Thyroid gland (tissue), 4 donors: ENCODE data around the gene KAT6B.

Source experiments
- POLR2A ChIP-seq, 2 donors: fragments of 450-650 bp; IDR thresholded peaks; one replicate each; pipeline ENCODE4 v1.6.1; 2017; ENCODE audit warnings: antibody characterized with exemption in 2 of 2, mild to moderate bottlenecking in 2 of 2, moderate library complexity in 1 of 2
- TF ChIP-seq, protein P1 (sequence below), 6 experiments: fragments of 200-600 bp in 3 of 6; fragments of 450-650 bp in 3 of 6; sonication (generic) in 3 of 6; IDR thresholded peaks; one replicate each; pipeline ENCODE4 v1.5.1; 2016 to 2019; ENCODE audit warnings: antibody characterized with exemption in 6 of 6, mild to moderate bottlenecking in 2 of 6, inconsistent platforms in 1 of 6, moderate library complexity in 1 of 6

DNA sequence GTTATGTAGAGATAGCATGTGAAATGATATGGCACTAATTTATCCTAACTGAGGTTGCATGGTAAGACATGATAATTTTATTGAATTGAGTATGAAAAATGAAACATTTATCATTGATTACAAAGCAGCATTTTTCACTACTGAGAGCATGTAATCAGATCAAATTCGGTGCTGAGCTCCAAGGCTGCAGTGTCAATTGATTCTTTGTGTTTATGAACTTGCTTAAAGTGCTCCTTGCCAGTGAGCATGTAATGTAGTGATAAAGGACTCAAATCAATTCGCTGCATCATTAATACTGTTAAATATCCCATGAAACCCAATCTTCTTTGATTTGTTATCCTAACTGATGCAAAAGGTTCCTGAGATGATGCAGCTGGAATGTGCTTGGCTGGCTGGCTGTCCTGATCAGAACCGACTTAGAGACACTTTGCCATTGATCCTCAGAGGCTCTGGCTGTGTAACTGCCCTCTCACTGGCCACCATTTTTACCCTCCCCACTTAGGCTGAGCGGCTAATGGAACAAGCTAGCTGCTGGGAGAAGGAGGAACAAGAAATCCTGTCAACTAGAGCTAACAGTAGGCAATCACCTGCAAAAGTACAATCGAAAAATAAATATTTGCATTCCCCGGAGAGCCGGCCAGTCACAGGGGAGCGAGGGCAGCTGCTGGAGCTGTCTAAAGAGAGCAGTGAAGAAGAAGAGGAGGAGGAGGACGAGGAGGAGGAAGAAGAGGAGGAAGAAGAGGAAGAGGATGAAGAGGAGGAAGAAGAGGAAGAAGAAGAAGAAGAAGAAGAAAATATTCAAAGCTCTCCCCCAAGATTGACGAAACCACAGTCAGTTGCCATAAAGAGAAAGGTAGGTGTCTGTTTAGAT, 195.2 kb downstream of the KAT6B start:
- TF ChIP-seq, protein P1, sequence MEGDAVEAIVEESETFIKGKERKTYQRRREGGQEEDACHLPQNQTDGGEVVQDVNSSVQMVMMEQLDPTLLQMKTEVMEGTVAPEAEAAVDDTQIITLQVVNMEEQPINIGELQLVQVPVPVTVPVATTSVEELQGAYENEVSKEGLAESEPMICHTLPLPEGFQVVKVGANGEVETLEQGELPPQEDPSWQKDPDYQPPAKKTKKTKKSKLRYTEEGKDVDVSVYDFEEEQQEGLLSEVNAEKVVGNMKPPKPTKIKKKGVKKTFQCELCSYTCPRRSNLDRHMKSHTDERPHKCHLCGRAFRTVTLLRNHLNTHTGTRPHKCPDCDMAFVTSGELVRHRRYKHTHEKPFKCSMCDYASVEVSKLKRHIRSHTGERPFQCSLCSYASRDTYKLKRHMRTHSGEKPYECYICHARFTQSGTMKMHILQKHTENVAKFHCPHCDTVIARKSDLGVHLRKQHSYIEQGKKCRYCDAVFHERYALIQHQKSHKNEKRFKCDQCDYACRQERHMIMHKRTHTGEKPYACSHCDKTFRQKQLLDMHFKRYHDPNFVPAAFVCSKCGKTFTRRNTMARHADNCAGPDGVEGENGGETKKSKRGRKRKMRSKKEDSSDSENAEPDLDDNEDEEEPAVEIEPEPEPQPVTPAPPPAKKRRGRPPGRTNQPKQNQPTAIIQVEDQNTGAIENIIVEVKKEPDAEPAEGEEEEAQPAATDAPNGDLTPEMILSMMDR (IDR thresholded peaks at IDR 0.05) = no peak
- TF ChIP-seq POLR2A (IDR thresholded peaks at IDR 0.05) = no peak
